Activated CD4-positive, alpha-beta memory T cell treated with anti-CD3 and anti-CD28 coated beads, Interleukin-2, amount 10 ng/mL, durations not matched to agents 7 days and 5 days (primary cell): ENCODE measurements around the gene OR5M8. TPM values are rescaled to one million over a fixed set of nuclear protein-coding genes. Genes with fewer than 3 reads are reported as not detected.

Experiments used
- CTCF ChIA-PET: fragments of 350-600 bp; sonication (Branson Sonifier 250); formaldehyde crosslinking; loops from one replicate; lab custom pipeline; 2021; ENCODE audit warnings: antibody characterized with exemption, inconsistent platforms; lab: Charles Lee
- POLR2A ChIA-PET: fragments of 350-600 bp; sonication (Branson Sonifier 250); formaldehyde crosslinking; loops from one replicate; lab custom pipeline; 2021; ENCODE audit warnings: antibody characterized with exemption; lab: Charles Lee
- DNase-seq: peaks from one replicate; pipeline ENCODE4 v3.0.0-alpha.2; 2020
- H3K27ac Mint-ChIP-seq: one replicate; pipeline ENCODE4 v1.8.0; 2021; ENCODE audit warnings: mild to moderate bottlenecking, mixed read lengths
- H3K27me3 Mint-ChIP-seq: one replicate; pipeline ENCODE4 v1.8.0; 2021; ENCODE audit warnings: mixed read lengths
- H3K36me3 Mint-ChIP-seq: one replicate; pipeline ENCODE4 v1.8.0; 2021; ENCODE audit warnings: low read depth, mixed read lengths
- H3K4me1 Mint-ChIP-seq: one replicate; pipeline ENCODE4 v1.8.0; 2021; ENCODE audit warnings: mixed read lengths
- H3K4me3 Mint-ChIP-seq: one replicate; pipeline ENCODE4 v1.8.0; 2021; ENCODE audit warnings: mild to moderate bottlenecking, mixed read lengths
- H3K9me3 Mint-ChIP-seq: one replicate; pipeline ENCODE4 v1.8.0; 2021; ENCODE audit warnings: mixed read lengths
- total RNA-seq, 2 experiments: library from RNA; stranded (reverse); gene quantifications; one replicate each; pipeline ENCODE4 v1.2.3, GENCODE V29; 2021

The OR5M8 gene
- total RNA-seq: not detected

- Mint-ChIP-seq H3K27me3 (no peaks in the 10 kb centered on the region), H3K27ac (no peak within 1 kb of the TSS), H3K4me3 (no peak within 1 kb of the TSS), H3K36me3 (no peaks in the 10 kb centered on the region), H3K9me3 (peaks cover 10% of the 10 kb centered on the region), H3K4me1 (no peaks in the 10 kb centered on the region)
- ChIA-PET CTCF (no interaction called here), POLR2A (no interaction called here)
- DNase-seq: no peak
Observed at GRCh38 chr11:56491270-56491669, at the start of gene OR5M8. Gene OR5M8 (minus strand): TSS chr11:56491370. CDS start chr11:56491370, 0 bp downstream.

GRCh38 chr11:56533054-56533740, 42.0 kb upstream of the OR5M8 start:
- DNase-seq: no peak
- Mint-ChIP-seq H3K36me3 (no peaks in the 10 kb centered on the region), H3K4me1 (no peaks in the 10 kb centered on the region), H3K27ac (no peak overlapping the region), H3K27me3 (no peaks in the 10 kb centered on the region), H3K9me3 (peaks cover 5% of the 10 kb centered on the region), H3K4me3 (no peak overlapping the region)
- POLR2A ChIA-PET: no interaction called here
- CTCF ChIA-PET: no interaction called here

GRCh38 chr11:56531856-56532255, 40.7 kb upstream of the OR5M8 start:
- POLR2A ChIA-PET: no interaction called here

GRCh38 chr11:56522008-56522407, 30.8 kb upstream of the OR5M8 start:
- Mint-ChIP-seq H3K9me3 (peaks cover 7% of the 10 kb centered on the region), H3K27me3 (no peaks in the 10 kb centered on the region), H3K4me3 (no peak overlapping the region), H3K27ac (no peak overlapping the region), H3K36me3 (no peaks in the 10 kb centered on the region), H3K4me1 (no peaks in the 10 kb centered on the region)
- DNase-seq: no peak
- ChIA-PET POLR2A (no interaction called here), CTCF (no interaction called here)

More at GRCh38 chr11:56531856-56532255, 40.7 kb upstream of the OR5M8 start:
- no peaks in the 10 kb centered on the region for H3K36me3 Mint-ChIP-seq
- H3K9me3 Mint-ChIP-seq: peaks cover 4% of the 10 kb centered on the region
- no peaks in the 10 kb centered on the region for H3K27me3 Mint-ChIP-seq
- no peak overlapping the region for H3K4me3 Mint-ChIP-seq
- no peak for DNase-seq
- no peaks in the 10 kb centered on the region for H3K4me1 Mint-ChIP-seq
- CTCF ChIA-PET: no interaction called here
- H3K27ac Mint-ChIP-seq: no peak overlapping the region

- no peaks in the 10 kb centered on the region for H3K27me3 Mint-ChIP-seq
- POLR2A ChIA-PET: no interaction called here
- no peaks in the 10 kb centered on the region for H3K36me3 Mint-ChIP-seq
- peaks cover 13% of the 10 kb centered on the region for H3K9me3 Mint-ChIP-seq
- CTCF ChIA-PET: no interaction called here
- H3K27ac Mint-ChIP-seq: no peak overlapping the region
- H3K4me3 Mint-ChIP-seq: no peak overlapping the region
- DNase-seq: no peak
- H3K4me1 Mint-ChIP-seq: no peaks in the 10 kb centered on the region
Observed at GRCh38 chr11:56513280-56513679, 22.1 kb upstream of the OR5M8 start.

- no peak overlapping the region for H3K27ac Mint-ChIP-seq
- no peak for DNase-seq
- H3K27me3 Mint-ChIP-seq: no peaks in the 10 kb centered on the region
- ChIA-PET POLR2A (no interaction called here), CTCF (no interaction called here)
- peaks cover 20% of the 10 kb centered on the region for H3K9me3 Mint-ChIP-seq
- H3K36me3 Mint-ChIP-seq: no peaks in the 10 kb centered on the region
- H3K4me1 Mint-ChIP-seq: no peaks in the 10 kb centered on the region
- no peak overlapping the region for H3K4me3 Mint-ChIP-seq
Observed at GRCh38 chr11:56509439-56509838, 18.3 kb upstream of the OR5M8 start.

GRCh38 chr11:56497010-56497409, 5.8 kb upstream of the OR5M8 start:
- Mint-ChIP-seq H3K9me3 (peaks cover 13% of the 10 kb centered on the region), H3K27ac (no peak overlapping the region), H3K4me3 (no peak overlapping the region), H3K4me1 (no peaks in the 10 kb centered on the region), H3K36me3 (no peaks in the 10 kb centered on the region), H3K27me3 (no peaks in the 10 kb centered on the region)
- POLR2A ChIA-PET: no interaction called here
- CTCF ChIA-PET: no interaction called here
- DNase-seq: no peak

- CTCF ChIA-PET: no interaction called here
- POLR2A ChIA-PET: no interaction called here
- no peak for DNase-seq
- Mint-ChIP-seq H3K27me3 (no peaks in the 10 kb centered on the region), H3K4me1 (no peaks in the 10 kb centered on the region), H3K9me3 (peaks cover 8% of the 10 kb centered on the region), H3K27ac (no peak overlapping the region), H3K4me3 (no peak overlapping the region), H3K36me3 (no peaks in the 10 kb centered on the region)
Observed at GRCh38 chr11:56495117-56495516, 3.9 kb upstream of the OR5M8 start.

- H3K4me3 Mint-ChIP-seq: no peak overlapping the region
- H3K9me3 Mint-ChIP-seq: peaks cover 6% of the 10 kb centered on the region
- DNase-seq: no peak
- H3K27me3 Mint-ChIP-seq: no peaks in the 10 kb centered on the region
- ChIA-PET CTCF (no interaction called here), POLR2A (no interaction called here)
- no peaks in the 10 kb centered on the region for H3K36me3 Mint-ChIP-seq
- no peak overlapping the region for H3K27ac Mint-ChIP-seq
- no peaks in the 10 kb centered on the region for H3K4me1 Mint-ChIP-seq
Observed at GRCh38 chr11:56486801-56487200, 4.4 kb downstream of the OR5M8 start.

- CTCF ChIA-PET: no interaction called here
- Mint-ChIP-seq H3K36me3 (no peaks in the 10 kb centered on the region), H3K27ac (no peak overlapping the region), H3K9me3 (peaks cover 14% of the 10 kb centered on the region), H3K4me3 (no peak overlapping the region), H3K4me1 (no peaks in the 10 kb centered on the region), H3K27me3 (no peaks in the 10 kb centered on the region)
- POLR2A ChIA-PET: no interaction called here
- DNase-seq: no peak
Observed at GRCh38 chr11:56474729-56475235, 16.4 kb downstream of the OR5M8 start.

- Mint-ChIP-seq H3K27me3 (no peaks in the 10 kb centered on the region), H3K4me3 (no peak within 1 kb of the TSS), H3K9me3 (peaks cover 8% of the 10 kb centered on the region), H3K36me3 (no peaks in the 10 kb centered on the region), H3K27ac (no peak within 1 kb of the TSS), H3K4me1 (no peaks in the 10 kb centered on the region)
- ChIA-PET POLR2A (no interaction called here), CTCF (no interaction called here)
- no peak for DNase-seq
Observed at GRCh38 chr11:56473252-56473651, 17.9 kb downstream of the OR5M8 start, which contains the start of gene OR5M3. Gene OR5M3 (minus strand): TSS chr11:56473352. CDS start chr11:56470497, 2,855 bp downstream.

GRCh38 chr11:56457076-56457475, 34.1 kb downstream of the OR5M8 start:
- Mint-ChIP-seq H3K27me3 (no peaks in the 10 kb centered on the region), H3K9me3 (peaks cover 4% of the 10 kb centered on the region), H3K4me1 (no peaks in the 10 kb centered on the region), H3K27ac (no peak overlapping the region), H3K4me3 (no peak overlapping the region), H3K36me3 (no peaks in the 10 kb centered on the region)
- DNase-seq: no peak
- ChIA-PET POLR2A (no interaction called here), CTCF (no interaction called here)

GRCh38 chr11:56453521-56453920, 37.6 kb downstream of the OR5M8 start:
- ChIA-PET POLR2A (no interaction called here), CTCF (no interaction called here)
- H3K27me3 Mint-ChIP-seq: no peaks in the 10 kb centered on the region
- H3K36me3 Mint-ChIP-seq: no peaks in the 10 kb centered on the region
- no peaks in the 10 kb centered on the region for H3K4me1 Mint-ChIP-seq
- H3K27ac Mint-ChIP-seq: no peak overlapping the region
- H3K4me3 Mint-ChIP-seq: no peak overlapping the region
- no peak for DNase-seq
- peaks cover 13% of the 10 kb centered on the region for H3K9me3 Mint-ChIP-seq
